DND-41 (cell line): ENCODE data around the gene LRP6.

ENCODE experiments used
- ATAC-seq: fragments of 200-7000 bp; cut with Tn5 transposase; 3 replicates; pipeline ENCODE4 v1.9.1; 2021; ENCODE audit warnings: low read depth; ENCODE audit not compliant: insufficient read depth
- DNase-seq: peaks from one replicate; pipeline ENCODE4 v3.0.0-alpha.2; 2020
- H2AFZ ChIP-seq: 2 replicates; pipeline ENCODE4 v1.6.0; 2012; ENCODE audit warnings: low read depth, low read length
- H3K27ac ChIP-seq: 2 replicates; pipeline ENCODE4 v1.5.1; 2012; ENCODE audit warnings: low read length, inconsistent platforms
- H3K27me3 ChIP-seq: fragments of 200-600 bp; sonication (generic); 2 replicates; pipeline ENCODE4 v1.6.0; 2012; ENCODE audit warnings: low read length, mild to moderate bottlenecking, inconsistent platforms; ENCODE audit not compliant: insufficient read depth, poor library complexity
- H3K36me3 ChIP-seq: 2 replicates; pipeline ENCODE4 v1.5.1; 2012; ENCODE audit warnings: low read length, inconsistent platforms; ENCODE audit not compliant: insufficient read depth
- H3K4me1 ChIP-seq: 2 replicates; pipeline ENCODE4 v1.5.1; 2012; ENCODE audit warnings: mild to moderate bottlenecking, low read length; ENCODE audit not compliant: insufficient read depth
- H3K4me2 ChIP-seq: 2 replicates; pipeline ENCODE4 v1.6.0; 2012; ENCODE audit warnings: mild to moderate bottlenecking, moderate library complexity, low read length, inconsistent platforms; ENCODE audit not compliant: insufficient read depth
- H3K4me3 ChIP-seq, 2 experiments: fragments of 200-600 bp in 1 of 2; shearing (Covaris generic) in 1 of 2; 2 replicates each; pipeline ENCODE4 v1.5.1; 2012 to 2016; ENCODE audit warnings: inconsistent platforms in 2 of 2, low read length in 2 of 2, mild to moderate bottlenecking in 2 of 2, low read depth in 1 of 2, moderate library complexity in 1 of 2
- H3K79me2 ChIP-seq: 2 replicates; pipeline ENCODE4 v1.6.0; 2012; ENCODE audit warnings: low read length, inconsistent platforms; ENCODE audit not compliant: insufficient read depth
- H3K9ac ChIP-seq: 2 replicates; pipeline ENCODE4 v1.6.0; 2012; ENCODE audit warnings: low read depth, mild to moderate bottlenecking, inconsistent platforms, low read length, moderate library complexity
- H3K9me3 ChIP-seq: 2 replicates; pipeline ENCODE4 v1.5.1; 2012; ENCODE audit warnings: low read length, moderate library complexity, mild to moderate bottlenecking, inconsistent platforms; ENCODE audit not compliant: insufficient read depth, severe bottlenecking
- H4K20me1 ChIP-seq: 2 replicates; pipeline ENCODE4 v1.6.0; 2012; ENCODE audit warnings: low read length; ENCODE audit not compliant: insufficient read depth
- CTCF ChIP-seq: IDR thresholded peaks from 2 replicates; pipeline ENCODE4 v1.5.1; 2012; ENCODE audit warnings: borderline replicate concordance, low read length, moderate library complexity, mild to moderate bottlenecking; ENCODE audit not compliant: poor library complexity, severe bottlenecking; ENCODE audit errors: extremely low read depth
- EZH2 ChIP-seq: IDR thresholded peaks from 3 replicates; pipeline ENCODE4 v1.6.1; 2012; ENCODE audit warnings: borderline replicate concordance, low read depth, mild to moderate bottlenecking, moderate library complexity, low read length, inconsistent platforms; ENCODE audit not compliant: severe bottlenecking

LRP6 gene

GRCh38 chr12:12180575-12180974 is 86.3 kb downstream of the LRP6 start:
- Histone ChIP-seq H3K79me2 (no peaks in the 10 kb centered on the region), H3K9ac (no peak overlapping the region), H3K36me3 (peaks cover 12% of the 10 kb centered on the region), H3K27ac (no peak overlapping the region), H3K27me3 (no peaks in the 10 kb centered on the region), H4K20me1 (no peaks in the 10 kb centered on the region), H3K4me3 (no peak overlapping the region), H3K4me2 (no peak overlapping the region), H2AFZ (no peak overlapping the region), H3K9me3 (no peaks in the 10 kb centered on the region), H3K4me1 (no peaks in the 10 kb centered on the region)
- TF ChIP-seq CTCF (no peak), EZH2 (no peak)
- DNase-seq (no peak), ATAC-seq (no peak)

- no peak overlapping the region for H3K4me3 ChIP-seq
- no peak overlapping the region for H2AFZ ChIP-seq
- TF ChIP-seq EZH2 (no peak), CTCF (no peak)
- H3K4me1 ChIP-seq = no peaks in the 10 kb centered on the region
- ATAC-seq (no peak), DNase-seq (no peak)
- no peaks in the 10 kb centered on the region for H3K79me2 ChIP-seq
- no peak overlapping the region for H3K9ac ChIP-seq
- no peaks in the 10 kb centered on the region for H4K20me1 ChIP-seq
- H3K27ac ChIP-seq = no peak overlapping the region
- peaks cover 12% of the 10 kb centered on the region for H3K36me3 ChIP-seq
- no peaks in the 10 kb centered on the region for H3K27me3 ChIP-seq
- H3K9me3 ChIP-seq = no peaks in the 10 kb centered on the region
- H3K4me2 ChIP-seq = no peak overlapping the region
These were observed 86.7 kb downstream of the LRP6 start for GRCh38 chr12:12180136-12180535.

GRCh38 chr12:12178559-12178958 is 88.3 kb downstream of the LRP6 start:
- Histone ChIP-seq H3K4me1 (no peaks in the 10 kb centered on the region), H2AFZ (no peak overlapping the region), H3K36me3 (peaks cover 12% of the 10 kb centered on the region), H3K4me2 (no peak overlapping the region), H3K9me3 (no peaks in the 10 kb centered on the region), H3K4me3 (no peak overlapping the region), H3K9ac (no peak overlapping the region), H3K27ac (no peak overlapping the region), H3K79me2 (no peaks in the 10 kb centered on the region), H4K20me1 (no peaks in the 10 kb centered on the region), H3K27me3 (no peaks in the 10 kb centered on the region)
- ATAC-seq (no peak), DNase-seq (no peak)
- TF ChIP-seq EZH2 = no peak
- no peak for TF ChIP-seq CTCF

GRCh38 chr12:12176402-12176801 is 90.4 kb downstream of the LRP6 start:
- Histone ChIP-seq H3K9ac (no peak overlapping the region), H3K27me3 (no peaks in the 10 kb centered on the region), H2AFZ (no peak overlapping the region), H4K20me1 (no peaks in the 10 kb centered on the region), H3K4me1 (no peaks in the 10 kb centered on the region), H3K27ac (no peak overlapping the region), H3K4me2 (no peak overlapping the region), H3K4me3 (no peak overlapping the region), H3K9me3 (no peaks in the 10 kb centered on the region), H3K79me2 (no peaks in the 10 kb centered on the region), H3K36me3 (peaks cover 12% of the 10 kb centered on the region)
- no peak for ATAC-seq
- no peak for DNase-seq
- TF ChIP-seq EZH2 (no peak), CTCF (no peak)
